B cell (primary cell): ENCODE data around the gene TEAD1. TPM values are rescaled to one million over a fixed set of nuclear protein-coding genes. Genes with fewer than 3 reads are reported as not detected.

ENCODE experiments used
- ATAC-seq: fragments of 200-7000 bp; cut with Tn5 transposase; one replicate; pipeline ENCODE4 v1.10.0; 2021; ENCODE audit warnings: low read depth, mild to moderate bottlenecking, moderate number of reproducible peaks, moderate library complexity
- CTCF ChIA-PET: fragments of 350-600 bp; sonication (Branson Sonifier 250); formaldehyde crosslinking; loops from one replicate; lab custom pipeline; 2021; ENCODE audit warnings: antibody characterized with exemption, inconsistent platforms; lab: Charles Lee
- POLR2A ChIA-PET: fragments of 350-600 bp; sonication (Branson Sonifier 250); formaldehyde crosslinking; loops from one replicate; lab custom pipeline; 2021; ENCODE audit warnings: antibody characterized with exemption; lab: Charles Lee
- DNase-seq: peaks from one replicate; pipeline ENCODE4 v3.0.0; 2013
- H2AFZ ChIP-seq: 2 replicates; pipeline ENCODE4 v1.6.1; 2012; ENCODE audit warnings: mild to moderate bottlenecking, low read depth, low read length; ENCODE audit not compliant: insufficient read depth, poor library complexity, severe bottlenecking
- H3K27ac ChIP-seq, 2 donors: 1 replicate in 1 of 2; 2 replicates in 1 of 2; pipeline ENCODE4 v1.5.1; 2012 to 2013; ENCODE audit warnings: low read length in 2 of 2, mild to moderate bottlenecking in 2 of 2, moderate library complexity in 1 of 2
- H3K27me3 ChIP-seq, 4 experiments: fragments of 200-600 bp in 1 of 4; sonication (generic) in 1 of 4; replicated peaks in 1 of 4; 1 replicate in 2 of 4; 2 replicates in 2 of 4; pipeline versions ENCODE4 v1.6.1 to v1.7.0; 2013 to 2016; ENCODE audit warnings: low read length in 3 of 4, mild to moderate bottlenecking in 2 of 4, mixed read lengths in 1 of 4, moderate library complexity in 1 of 4; ENCODE audit not compliant: insufficient read depth in 4 of 4, control insufficient read depth in 3 of 4; ENCODE audit errors: control extremely low read depth in 1 of 4
- H3K36me3 ChIP-seq, 2 experiments: replicated peaks in 1 of 2; 1 replicate in 1 of 2; 2 replicates in 1 of 2; pipeline versions ENCODE4 v1.6.1 to v1.7.1; 2013; ENCODE audit warnings: low read length in 1 of 2; ENCODE audit not compliant: insufficient read depth in 2 of 2, control insufficient read depth in 1 of 2; ENCODE audit errors: control extremely low read depth in 1 of 2, extremely low read depth in 1 of 2
- H3K4me1 ChIP-seq, 2 donors: fragments of 200-600 bp in 1 of 2; sonication (generic) in 1 of 2; 1 replicate in 1 of 2; 2 replicates in 1 of 2; pipeline versions ENCODE4 v1.5.1 to v1.6.1; 2013 to 2017; ENCODE audit warnings: low read length in 2 of 2; ENCODE audit not compliant: control insufficient read depth in 2 of 2, insufficient read depth in 2 of 2
- H3K4me2 ChIP-seq: replicated peaks from 2 replicates; pipeline ENCODE3; 2012; ENCODE audit warnings: mild to moderate bottlenecking, low read depth, low read length; ENCODE audit not compliant: poor library complexity, severe bottlenecking
- H3K4me3 ChIP-seq, 5 experiments: fragments of 200-600 bp in 1 of 5; sonication (generic) in 1 of 5; 1 replicate in 3 of 5; 2 replicates in 2 of 5; pipeline versions ENCODE4 v1.5.1 to v1.7.0; 2011 to 2016; ENCODE audit warnings: low read length in 4 of 5, mild to moderate bottlenecking in 4 of 5, low read depth in 2 of 5, control low read depth in 1 of 5, moderate library complexity in 1 of 5; ENCODE audit not compliant: insufficient read depth in 1 of 5; ENCODE audit errors: control extremely low read depth in 1 of 5, extremely low read depth in 1 of 5
- H3K79me2 ChIP-seq: fragments of 200-600 bp; sonication (generic); one replicate; pipeline ENCODE4 v1.6.0; 2016; ENCODE audit warnings: low read length; ENCODE audit not compliant: control insufficient read depth, insufficient read depth
- H3K9ac ChIP-seq: fragments of 200-600 bp; sonication (generic); 2 replicates; pipeline ENCODE4 v1.6.1; 2017; ENCODE audit warnings: mild to moderate bottlenecking, low read length, moderate library complexity
- H3K9me3 ChIP-seq, 3 donors: one replicate each; pipeline versions ENCODE4 v1.6.1 to v1.7.1; 2013; ENCODE audit warnings: low read length in 2 of 3; ENCODE audit not compliant: control insufficient read depth in 2 of 3, insufficient read depth in 1 of 3; ENCODE audit errors: control extremely low read depth in 1 of 3
- H4K20me1 ChIP-seq: 2 replicates; pipeline ENCODE4 v1.6.0; 2012; ENCODE audit warnings: mild to moderate bottlenecking, low read length; ENCODE audit not compliant: insufficient read depth, control insufficient read depth, poor library complexity, severe bottlenecking
- H3K27ac Mint-ChIP-seq: one replicate; pipeline ENCODE4 v1.8.0; 2021; ENCODE audit warnings: mixed read lengths
- H3K27me3 Mint-ChIP-seq: one replicate; pipeline ENCODE4 v1.8.0; 2021; ENCODE audit warnings: mixed read lengths
- H3K4me1 Mint-ChIP-seq: one replicate; pipeline ENCODE4 v1.8.0; 2021; ENCODE audit warnings: mixed read lengths
- H3K4me3 Mint-ChIP-seq: one replicate; pipeline ENCODE4 v1.8.0; 2021; ENCODE audit warnings: mixed read lengths
- H3K9me3 Mint-ChIP-seq: one replicate; pipeline ENCODE4 v1.8.0; 2022; ENCODE audit warnings: mixed read lengths; ENCODE audit not compliant: insufficient read depth
- CTCF ChIP-seq: fragments of 200-600 bp; IDR thresholded peaks from one replicate; pipeline ENCODE4 v1.8.0; 2022; ENCODE audit warnings: antibody characterized with exemption, mild to moderate bottlenecking
- EZH2 ChIP-seq: IDR thresholded peaks from 2 replicates; pipeline ENCODE4 v1.6.1; 2012; ENCODE audit warnings: borderline replicate concordance, low read depth, mild to moderate bottlenecking, moderate library complexity, low read length; ENCODE audit not compliant: insufficient read depth, poor library complexity, severe bottlenecking
- WGBS: methylation state at CpG from one replicate; pipeline ENCODE4 v1.1.5; 2013; ENCODE audit warnings: missing lambda C conversion rate; ENCODE audit not compliant: insufficient coverage; 5-methylcytosine and 5-hydroxymethylcytosine counted together
- intact Hi-C: fragments of 100-400 bp; cut with micrococcal nuclease; formaldehyde crosslinking; loops from one replicate; pipeline ENCODE4 v1.10.0; 2022
- polyA minus RNA-seq: library from RNA; depleted of rRNA, polyadenylated mRNA; stranded (reverse); fragments of >200 nt; gene quantifications from 2 replicates; pipeline ENCODE4 v1.2.3, GENCODE V29; 2012
- polyA plus RNA-seq: library from polyadenylated mRNA; depleted of rRNA; stranded (reverse); fragments of >200 nt; gene quantifications from 2 replicates; pipeline ENCODE4 v1.2.3, GENCODE V29; 2012
- total RNA-seq, 2 donors: library from RNA; stranded (reverse); fragments of 120-200 nt in 1 of 2; gene quantifications; 1 replicate in 1 of 2; 2 replicates in 1 of 2; pipeline versions ENCODE4 v1.2.3 to v1.2.4, GENCODE V29; 2013 to 2022

The TEAD1 gene
- 0.19 and 0.30 TPM in 2 replicates for total RNA-seq
- total RNA-seq (2013): 2.4 TPM
- polyA plus RNA-seq: not detected in 2 replicates
- polyA minus RNA-seq: not detected in 2 replicates

- POLR2A ChIA-PET: no interaction called here
- 1% methylated on average over 95 of the region's 95 CpGs for WGBS
- DNase-seq (peak; percentile 68), ATAC-seq (peak; percentile 79)
- Histone ChIP-seq H2AFZ (peak within 1 kb of the TSS; percentile 68), H3K4me2 (peak within 1 kb of the TSS; percentile 80), H3K4me3 (peak within 1 kb of the TSS in 4 of 5 experiments; percentile 28 to 59 (median 46)), H3K4me1 (peaks cover 8 to 9% of the 10 kb centered on the region in 2 donors), H3K79me2 (no peaks in the 10 kb centered on the region), H3K27ac (no peak within 1 kb of the TSS), H4K20me1 (no peaks in the 10 kb centered on the region), H3K9ac (peak within 1 kb of the TSS; percentile 58), H3K36me3 (no peaks in the 10 kb centered on the region), H3K27me3 (peaks cover 6 to 36% (median 20%) of the 10 kb centered on the region in 4 experiments), H3K9me3 (peaks cover 0 to 8% (median 0%) of the 10 kb centered on the region in 3 donors)
- peaks cover 14% of the 10 kb centered on the region for H3K4me1 Mint-ChIP-seq
- TF ChIP-seq EZH2: no peak
- TF ChIP-seq CTCF: no peak
- no peak within 1 kb of the TSS for H3K27ac Mint-ChIP-seq
- peaks cover 55% of the 10 kb centered on the region for H3K27me3 Mint-ChIP-seq
- peaks cover 5% of the 10 kb centered on the region for H3K9me3 Mint-ChIP-seq
- intact Hi-C loops: no loop called here
- CTCF ChIA-PET: no interaction called here
- H3K4me3 Mint-ChIP-seq: peak within 1 kb of the TSS; percentile 83
Observed at GRCh38 chr11:12673924-12674570, at the start of gene TEAD1. Gene TEAD1 (plus strand): TSS chr11:12674421.

- Mint-ChIP-seq H3K4me3 (no peak overlapping the region), H3K9me3 (peaks cover 8% of the 10 kb centered on the region), H3K27me3 (no peaks in the 10 kb centered on the region), H3K27ac (no peak overlapping the region), H3K4me1 (no peaks in the 10 kb centered on the region)
- TF ChIP-seq EZH2 (no peak), CTCF (no peak)
- Histone ChIP-seq H3K27me3 (no peaks in the 10 kb centered on the region), H4K20me1 (no peaks in the 10 kb centered on the region), H3K79me2 (no peaks in the 10 kb centered on the region), H3K27ac (no peak overlapping the region), H3K9ac (no peak overlapping the region), H3K36me3 (no peaks in the 10 kb centered on the region), H2AFZ (no peak overlapping the region), H3K4me2 (no peak overlapping the region), H3K4me1 (no peaks in the 10 kb centered on the region), H3K4me3 (no peak overlapping the region), H3K9me3 (peaks cover 0 to 6% (median 4%) of the 10 kb centered on the region in 3 donors)
- ChIA-PET CTCF (no interaction called here), POLR2A (no interaction called here)
- ATAC-seq (no peak), DNase-seq (no peak)
- intact Hi-C loops: no loop called here
- WGBS: no CpG with 5 or more reads among the region's 4 CpGs
Observed at GRCh38 chr11:12624595-12624994, 49.6 kb upstream of the TEAD1 start.
